HCT116 (cell line): Measurements from ENCODE around the gene GSAP. TPM values are rescaled to one million over a fixed set of nuclear protein-coding genes. Genes with fewer than 3 reads are reported as not detected.

ENCODE experiments used
- ATAC-seq: fragments of 200-7000 bp; cut with Tn5 transposase; 2 replicates; pipeline ENCODE4 v1.9.1; 2020; ENCODE audit warnings: mild to moderate bottlenecking, moderate library complexity
- BruUV-seq: library from RNA; stranded (reverse); fragments of 400-500 nt; replicated peaks from 2 replicates; lab custom pipeline; 2021; lab: Mats Ljungman, UMichigan
- CTCF ChIA-PET: fragments of 300-600 bp; sonication (Branson Sonifier 250); formaldehyde crosslinking; loops from one replicate; lab custom pipeline; 2021; ENCODE audit warnings: antibody characterized with exemption; lab: Charles Lee
- POLR2A ChIA-PET: fragments of 300-600, 350-600 bp; sonication (Branson Sonifier 250); formaldehyde crosslinking; loops from one replicate; lab custom pipeline; 2021; ENCODE audit warnings: antibody characterized with exemption; lab: Charles Lee
- RAD21 ChIA-PET, 2 experiments: fragments of 300-600 bp; sonication (Branson Sonifier 250); formaldehyde crosslinking; loops; one replicate each; lab custom pipeline; 2023; ENCODE audit warnings: low total read pairs in 2 of 2; ENCODE audit not compliant: uncharacterized antibody in 2 of 2, unreplicated experiment in 2 of 2, low non-redundant PET in 1 of 2; lab: Charles Lee
- DNase-seq: peaks from one replicate; pipeline ENCODE4 v3.0.0-alpha.2; 2010; ENCODE audit warnings: low read depth, low spot score
- H2AFZ ChIP-seq: fragments of 200-600 bp; shearing (Covaris generic), sonication (generic); 2 replicates; pipeline ENCODE4 v1.6.1; 2017; ENCODE audit warnings: low read depth, mixed run types, mixed read lengths, antibody characterized with exemption, low read length; ENCODE audit not compliant: poor library complexity, severe bottlenecking
- H3K27ac ChIP-seq: 2 replicates; pipeline ENCODE4 v1.5.1; 2012; ENCODE audit warnings: low read depth, low read length
- H3K27me3 ChIP-seq: fragments of 200-600 bp; sonication (generic); 2 replicates; pipeline ENCODE4 v1.6.1; 2016; ENCODE audit warnings: mixed run types, low read length, mixed read lengths; ENCODE audit not compliant: insufficient read depth
- H3K36me3 ChIP-seq, 2 experiments: fragments of 200-500 bp in 1 of 2; fragments of 200-600 bp in 1 of 2; sonication (Bioruptor generic) in 1 of 2; sonication (generic) in 1 of 2; 2 replicates each; pipeline versions ENCODE4 v1.5.1 to v1.6.1; 2014 to 2016; ENCODE audit warnings: low read length in 2 of 2, inconsistent platforms in 1 of 2, mixed read lengths in 1 of 2, mixed run types in 1 of 2; ENCODE audit not compliant: insufficient read depth in 2 of 2, control insufficient read depth in 1 of 2
- H3K4me1 ChIP-seq, 2 experiments: fragments of 200-600 bp in 1 of 2; sonication (generic) in 1 of 2; 2 replicates each; pipeline versions ENCODE4 v1.5.1 to v1.6.1; 2012 to 2017; ENCODE audit warnings: low read length in 2 of 2, inconsistent platforms in 1 of 2, mild to moderate bottlenecking in 1 of 2, mixed read lengths in 1 of 2, mixed run types in 1 of 2, moderate library complexity in 1 of 2; ENCODE audit not compliant: insufficient read depth in 2 of 2, control insufficient read depth in 1 of 2
- H3K4me2 ChIP-seq: fragments of 200-600 bp; sonication (generic); 2 replicates; pipeline ENCODE4 v1.6.1; 2017; ENCODE audit warnings: mixed run types, low read length, mixed read lengths
- H3K4me3 ChIP-seq, 2 experiments: fragments of 200-600 bp in 1 of 2; sonication (generic) in 1 of 2; replicated peaks in 1 of 2; 2 replicates each; pipeline ENCODE4 v1.5.1; 2011 to 2016; ENCODE audit warnings: low read length in 2 of 2, control low read depth in 1 of 2, low read depth in 1 of 2, mild to moderate bottlenecking in 1 of 2, mixed read lengths in 1 of 2, mixed run types in 1 of 2
- H3K79me2 ChIP-seq: fragments of 200-600 bp; sonication (generic); 2 replicates; pipeline ENCODE4 v1.6.1; 2017; ENCODE audit warnings: mild to moderate bottlenecking, mixed run types, low read length, moderate library complexity, mixed read lengths; ENCODE audit not compliant: insufficient read depth
- H3K9ac ChIP-seq: fragments of 200-600 bp; sonication (generic); 2 replicates; pipeline ENCODE4 v1.6.1; 2016; ENCODE audit warnings: low read length, mixed read lengths
- H3K9me2 ChIP-seq: fragments of 200-600 bp; sonication (generic), shearing (Covaris generic); 2 replicates; pipeline ENCODE4 v1.6.1; 2017; ENCODE audit warnings: mixed run types, mild to moderate bottlenecking, moderate library complexity; ENCODE audit not compliant: insufficient read depth
- H3K9me3 ChIP-seq, 2 experiments: fragments of 200-500 bp in 1 of 2; fragments of 200-600 bp in 1 of 2; sonication (Bioruptor generic) in 1 of 2; sonication (generic) in 1 of 2; 2 replicates each; pipeline ENCODE4 v1.6.1; 2014 to 2017; ENCODE audit warnings: low read length in 2 of 2, mixed read lengths in 2 of 2, inconsistent platforms in 1 of 2, low read depth in 1 of 2, mild to moderate bottlenecking in 1 of 2, mixed run types in 1 of 2, moderate library complexity in 1 of 2; ENCODE audit not compliant: control insufficient read depth in 1 of 2, insufficient read depth in 1 of 2
- H4K20me1 ChIP-seq: fragments of 200-600 bp; sonication (generic), shearing (Covaris generic); 2 replicates; pipeline ENCODE4 v1.6.1; 2017; ENCODE audit warnings: mixed run types, mild to moderate bottlenecking, moderate library complexity; ENCODE audit not compliant: insufficient read depth
- ATF3 ChIP-seq: IDR thresholded peaks from 2 replicates; pipeline ENCODE4 v1.6.1; 2012
- CBX3 ChIP-seq: IDR thresholded peaks from 2 replicates; pipeline ENCODE4 v1.6.1; 2012; ENCODE audit warnings: low read depth
- EGR1 ChIP-seq: IDR thresholded peaks from 2 replicates; pipeline ENCODE4 v1.6.1; 2012; ENCODE audit warnings: low read depth
- ELF1 ChIP-seq: IDR thresholded peaks from 2 replicates; pipeline ENCODE4 v1.6.1; 2012; ENCODE audit warnings: low read depth, borderline replicate concordance
- EZH2phosphoT487 ChIP-seq: fragments of 200-600 bp; IDR thresholded peaks from 2 replicates; pipeline ENCODE4 v1.6.1; 2018; ENCODE audit warnings: antibody characterized with exemption, borderline replicate concordance
- MAX ChIP-seq: IDR thresholded peaks from 2 replicates; pipeline ENCODE4 v1.6.1; 2012
- POLR2A ChIP-seq: IDR thresholded peaks from 2 replicates; pipeline ENCODE4 v1.7.0; 2011; ENCODE audit warnings: borderline replicate concordance; ENCODE audit not compliant: insufficient read depth, insufficient read length; ENCODE audit errors: extremely low read depth
- POLR2AphosphoS5 ChIP-seq: IDR thresholded peaks from 2 replicates; pipeline ENCODE4 v1.6.1; 2011; ENCODE audit warnings: mild to moderate bottlenecking, low read depth, low read length, moderate library complexity
- RAD21 ChIP-seq: IDR thresholded peaks from 2 replicates; pipeline ENCODE4 v1.6.1; 2012; ENCODE audit warnings: low read depth, mild to moderate bottlenecking
- SIN3A ChIP-seq: IDR thresholded peaks from 2 replicates; pipeline ENCODE4 v1.6.1; 2012; ENCODE audit warnings: low read depth
- SP1 ChIP-seq: IDR thresholded peaks from 2 replicates; pipeline ENCODE4 v1.6.1; 2012; ENCODE audit warnings: low read depth
- TCF7L2 ChIP-seq: IDR thresholded peaks from 2 replicates; pipeline ENCODE4 v1.7.0; 2011; ENCODE audit warnings: borderline replicate concordance, inconsistent platforms; ENCODE audit not compliant: insufficient read depth, insufficient read length; ENCODE audit errors: extremely low read depth
- YY1 ChIP-seq: IDR thresholded peaks from 2 replicates; pipeline ENCODE4 v1.6.1; 2011; ENCODE audit warnings: low read length, low read depth, moderate library complexity, mild to moderate bottlenecking; ENCODE audit not compliant: insufficient replicate concordance; ENCODE audit errors: extremely low read depth
- ZBTB33 ChIP-seq: IDR thresholded peaks from 2 replicates; pipeline ENCODE4 v1.6.1; 2011; ENCODE audit warnings: mild to moderate bottlenecking, low read length, moderate library complexity; ENCODE audit not compliant: insufficient replicate concordance; ENCODE audit errors: extremely low read depth
- ZFX ChIP-seq: fragments of 450-650 bp; IDR thresholded peaks from 2 replicates; pipeline ENCODE4 v1.6.1; 2017
- ZNF274 ChIP-seq: fragments of 200-500 bp; sonication (Bioruptor generic); IDR thresholded peaks from 2 replicates; pipeline ENCODE4 v1.6.1; 2014; ENCODE audit warnings: mild to moderate bottlenecking, low read depth, low read length, inconsistent platforms
- intact Hi-C: fragments of 100-400 bp; cut with micrococcal nuclease; formaldehyde crosslinking; loops from 2 replicates; pipeline ENCODE4 v1.10.0; 2022
- total RNA-seq: library from RNA; stranded (reverse); gene quantifications from one replicate; pipeline ENCODE4 v1.2.1, GENCODE V29; 2021; ENCODE audit not compliant: unreplicated experiment

The GSAP gene
- total RNA-seq, 1 experiment from 2014 or later: not detected

- no TSS peak for BruUV-seq
- Histone ChIP-seq H3K4me3 (no peak overlapping the region), H3K4me1 (peaks cover 0 to 15% of the 10 kb centered on the region in 2 experiments; a peak in 3 of 4 replicates), H3K4me2 (no peak overlapping the region), H3K27me3 (no peaks in the 10 kb centered on the region), H2AFZ (no peak overlapping the region), H3K79me2 (no peaks in the 10 kb centered on the region), H3K27ac (no peak overlapping the region), H3K36me3 (no peaks in the 10 kb centered on the region), H4K20me1 (no peaks in the 10 kb centered on the region), H3K9ac (no peak overlapping the region), H3K9me2 (no peaks in the 10 kb centered on the region), H3K9me3 (no peaks in the 10 kb centered on the region)
- ChIA-PET POLR2A (no interaction called here), CTCF (interaction anchor here (0.6 kb wide), 1 partner anchor 18 kb away, joined by 4 read pairs; no protein-coding TSS in a partner anchor), RAD21 (no interaction called here)
- no peak for ATAC-seq
- intact Hi-C loops: no loop called here
- TF ChIP-seq RAD21: no peak
- no peak for TF ChIP-seq SP1
- TF ChIP-seq ELF1: no peak
- TF ChIP-seq SIN3A: no peak
- TF ChIP-seq ZFX: no peak
- TF ChIP-seq TCF7L2: no peak
- no peak for TF ChIP-seq ZNF274
- TF ChIP-seq ATF3: no peak
- TF ChIP-seq ZBTB33: no peak
- TF ChIP-seq YY1: no peak
- no peak for TF ChIP-seq POLR2A
- no peak for TF ChIP-seq EZH2phosphoT487
- TF ChIP-seq MAX: no peak
- no peak for TF ChIP-seq EGR1
- TF ChIP-seq CBX3: no peak
- TF ChIP-seq POLR2AphosphoS5: no peak
- DNase-seq: no peak
These were observed 24.9 kb downstream of the GSAP start for GRCh38 chr7:77391230-77391629.
